ENCODE measurements around the gene SOCS3.

SOCS3 gene

GRCh38 chr17:78330570-78331224 is 29.2 kb downstream of the SOCS3 start:
- no peaks in the 10 kb centered on the region for H3K36me3 ChIP-seq (ENCODE audit: insufficient read depth, low read length)
- no peaks in the 10 kb centered on the region for H3K9me3 ChIP-seq (ENCODE audit: low read length)
- peaks cover 6% of the 10 kb centered on the region; the same call in 1 of the 2 replicates for H3K27me3 ChIP-seq (ENCODE audit: insufficient read depth, low read length)
- TF ChIP-seq EZH2 (IDR thresholded peaks at IDR 0.05; ENCODE audit: borderline replicate concordance, low read length): no peak
- TF ChIP-seq CTCF (IDR thresholded peaks at IDR 0.05; ENCODE audit: low read length): no peak
- H3F3A ChIP-seq (ENCODE audit: insufficient read depth, low read length): no peaks in the 10 kb centered on the region
- H3K4me1 ChIP-seq (ENCODE audit: insufficient read depth, low read length, severe bottlenecking): no peaks in the 10 kb centered on the region
- no peaks in the 10 kb centered on the region for H3K9me2 ChIP-seq (ENCODE audit: low read depth, low read length)
- H3K79me2 ChIP-seq (ENCODE audit: insufficient read depth, low read length): no peaks in the 10 kb centered on the region
- H3K27ac ChIP-seq (ENCODE audit: low read depth, low read length, poor library complexity, severe bottlenecking): no peak overlapping the region
- no peak overlapping the region for H3K9ac ChIP-seq (ENCODE audit: low read length)
- no peak overlapping the region for H3K4me2 ChIP-seq (ENCODE audit: low read length)
- H4K20me1 ChIP-seq (ENCODE audit: insufficient read depth, low read length): no peaks in the 10 kb centered on the region
- no peak overlapping the region for H3K4me3 ChIP-seq (ENCODE audit: low read depth, low read length, poor library complexity, severe bottlenecking)
- no peak overlapping the region for H2AFZ ChIP-seq (ENCODE audit: low read length)

- Histone ChIP-seq H3K27me3 (ENCODE audit: insufficient read depth, low read length) (peaks cover 6% of the 10 kb centered on the region; the same call in 1 of the 2 replicates), H3K27ac (ENCODE audit: low read depth, low read length, poor library complexity, severe bottlenecking) (no peak overlapping the region), H4K20me1 (ENCODE audit: insufficient read depth, low read length) (no peaks in the 10 kb centered on the region), H3K4me2 (ENCODE audit: low read length) (no peak overlapping the region), H3K9ac (ENCODE audit: low read length) (no peak overlapping the region), H3K79me2 (ENCODE audit: insufficient read depth, low read length) (no peaks in the 10 kb centered on the region), H3K4me1 (ENCODE audit: insufficient read depth, low read length, severe bottlenecking) (no peaks in the 10 kb centered on the region), H3K4me3 (ENCODE audit: low read depth, low read length, poor library complexity, severe bottlenecking) (no peak overlapping the region), H3F3A (ENCODE audit: insufficient read depth, low read length) (no peaks in the 10 kb centered on the region), H3K9me3 (ENCODE audit: low read length) (no peaks in the 10 kb centered on the region), H2AFZ (ENCODE audit: low read length) (no peak overlapping the region), H3K9me2 (ENCODE audit: low read depth, low read length) (no peaks in the 10 kb centered on the region), H3K36me3 (ENCODE audit: insufficient read depth, low read length) (no peaks in the 10 kb centered on the region)
- TF ChIP-seq CTCF (IDR thresholded peaks at IDR 0.05; ENCODE audit: low read length): no peak
- TF ChIP-seq EZH2 (IDR thresholded peaks at IDR 0.05; ENCODE audit: borderline replicate concordance, low read length): no peak
These were observed 30.4 kb downstream of the SOCS3 start for GRCh38 chr17:78329263-78330059.

GRCh38 chr17:78327880-78328279 is 32.0 kb downstream of the SOCS3 start:
- no peaks in the 10 kb centered on the region for H4K20me1 ChIP-seq (ENCODE audit: insufficient read depth, low read length)
- H3K9ac ChIP-seq (ENCODE audit: low read length): no peak overlapping the region
- H3K79me2 ChIP-seq (ENCODE audit: insufficient read depth, low read length): no peaks in the 10 kb centered on the region
- no peaks in the 10 kb centered on the region for H3K36me3 ChIP-seq (ENCODE audit: insufficient read depth, low read length)
- no peaks in the 10 kb centered on the region for H3F3A ChIP-seq (ENCODE audit: insufficient read depth, low read length)
- H3K27me3 ChIP-seq (ENCODE audit: insufficient read depth, low read length): peaks cover 9% of the 10 kb centered on the region; the same call in 1 of the 2 replicates
- H2AFZ ChIP-seq (ENCODE audit: low read length): no peak overlapping the region
- H3K9me2 ChIP-seq (ENCODE audit: low read depth, low read length): no peaks in the 10 kb centered on the region
- no peak overlapping the region for H3K27ac ChIP-seq (ENCODE audit: low read depth, low read length, poor library complexity, severe bottlenecking)
- H3K4me2 ChIP-seq (ENCODE audit: low read length): no peak overlapping the region
- no peaks in the 10 kb centered on the region for H3K4me1 ChIP-seq (ENCODE audit: insufficient read depth, low read length, severe bottlenecking)
- H3K9me3 ChIP-seq (ENCODE audit: low read length): no peaks in the 10 kb centered on the region
- TF ChIP-seq CTCF (IDR thresholded peaks at IDR 0.05; ENCODE audit: low read length): no peak
- no peak overlapping the region for H3K4me3 ChIP-seq (ENCODE audit: low read depth, low read length, poor library complexity, severe bottlenecking)
